GM08714 (cell line): ENCODE results near the gene CPA2.
"Not testable (repeated sequence)": the region's sequence is repeated elsewhere in the genome, so short reads cannot be mapped to it uniquely, and the experiment has no call there.

Source experiments
- H3K4me3 ChIP-seq: fragments of 200-500 bp; sonication (Bioruptor generic); 2 replicates; pipeline ENCODE4 v1.5.1; 2014; ENCODE audit warnings: mild to moderate bottlenecking, low read length, inconsistent platforms
- ZNF274 ChIP-seq: IDR thresholded peaks from 2 replicates; pipeline ENCODE4 v1.6.1; 2012; ENCODE audit warnings: mild to moderate bottlenecking, low read depth, low read length

The CPA2 gene

GRCh38 chr7:130303551-130303950 lies 36.9 kb downstream of the CPA2 start:
- no peak overlapping the region for H3K4me3 ChIP-seq
- TF ChIP-seq ZNF274, result no peak

- no peak overlapping the region for H3K4me3 ChIP-seq
- TF ChIP-seq ZNF274, result no peak
Observed at GRCh38 chr7:130303982-130304381, 37.3 kb downstream of the CPA2 start.

GRCh38 chr7:130304878-130305277 lies 38.2 kb downstream of the CPA2 start:
- H3K4me3 ChIP-seq, result no peak overlapping the region
- TF ChIP-seq ZNF274, result no peak

- TF ChIP-seq ZNF274, result no peak
- no peak overlapping the region for H3K4me3 ChIP-seq
Observed at GRCh38 chr7:130305433-130306042, 38.9 kb downstream of the CPA2 start.

GRCh38 chr7:130309986-130310385 lies 43.3 kb downstream of the CPA2 start:
- TF ChIP-seq ZNF274, result no peak

GRCh38 chr7:130314305-130314704 lies 47.6 kb downstream of the CPA2 start:
- TF ChIP-seq ZNF274, result no peak

More at GRCh38 chr7:130309986-130310385, 43.3 kb downstream of the CPA2 start:
- no peak overlapping the region for H3K4me3 ChIP-seq

GRCh38 chr7:130319541-130319940 lies 52.9 kb downstream of the CPA2 start:
- no peak for TF ChIP-seq ZNF274
- no peak overlapping the region for H3K4me3 ChIP-seq

More at GRCh38 chr7:130314305-130314704, 47.6 kb downstream of the CPA2 start:
- H3K4me3 ChIP-seq, result no peak overlapping the region

- not testable (repeated sequence) for H3K4me3 ChIP-seq
Observed at GRCh38 chr7:130321542-130322229, 55.0 kb downstream of the CPA2 start.

GRCh38 chr7:130322615-130323014 lies 56.0 kb downstream of the CPA2 start:
- no peak overlapping the region for H3K4me3 ChIP-seq
- no peak for TF ChIP-seq ZNF274

GRCh38 chr7:130324306-130324943 lies 57.8 kb downstream of the CPA2 start:
- H3K4me3 ChIP-seq, result no peak overlapping the region
- TF ChIP-seq ZNF274, result no peak

GRCh38 chr7:130329681-130330080 lies 63.0 kb downstream of the CPA2 start:
- TF ChIP-seq ZNF274, result no peak
- no peak overlapping the region for H3K4me3 ChIP-seq

- no peak for TF ChIP-seq ZNF274
Observed at GRCh38 chr7:130332259-130333053, 65.8 kb downstream of the CPA2 start.

GRCh38 chr7:130333832-130334231 lies 67.2 kb downstream of the CPA2 start:
- no peak overlapping the region for H3K4me3 ChIP-seq
- TF ChIP-seq ZNF274, result no peak

More at GRCh38 chr7:130332259-130333053, 65.8 kb downstream of the CPA2 start:
- H3K4me3 ChIP-seq, result no peak overlapping the region

GRCh38 chr7:130334274-130334673 lies 67.6 kb downstream of the CPA2 start:
- H3K4me3 ChIP-seq, result no peak overlapping the region
- no peak for TF ChIP-seq ZNF274
